ENCODE measurements around the gene IFNA16. TPM values are rescaled to one million over a fixed set of nuclear protein-coding genes. Genes with fewer than 3 reads are reported as not detected.
"Not testable (repeated sequence)": the region's sequence is repeated elsewhere in the genome, so short reads cannot be mapped to it uniquely, and the experiment has no call there.

IFNA16 gene
- total and polyA plus RNA-seq, 11 donors: not detected

- no peak for TF ChIP-seq CTCF (IDR thresholded peaks at IDR 0.05)
- TF ChIP-seq POLR2A (IDR thresholded peaks at IDR 0.05): no peak
- Histone ChIP-seq H3K27me3 (no peaks in the 10 kb centered on the region), H3K4me3 (no peak overlapping the region), H3K27ac (no peak overlapping the region), H3K4me1 (no peaks in the 10 kb centered on the region), H3K36me3 (no peaks in the 10 kb centered on the region), H3K9me3 (no peaks in the 10 kb centered on the region)
- WGBS, 4 donors: 83 to 90% (median 85%) methylated on average over 7 of the region's 7 CpGs
- DNase-seq (no peak), ATAC-seq (no peak)
- intact Hi-C loops (cut with DNase I): no loop called here
Measured at GRCh38 chr9:21210311-21210710, 6.8 kb downstream of the IFNA16 start.

GRCh38 chr9:21207043-21207442 is 10.1 kb downstream of the IFNA16 start, which contains the start of gene IFNA10:
Gene IFNA10 (minus strand): TSS chr9:21207143. CDS start chr9:21207097, 46 bp downstream.
- H3K9me3 ChIP-seq; H3K36me3 ChIP-seq; ATAC-seq; H3K4me1 ChIP-seq; DNase-seq; intact Hi-C loops (cut with DNase I); H3K27ac ChIP-seq; H3K4me3 ChIP-seq; H3K27me3 ChIP-seq: not testable (repeated sequence)
- 87 to 90% (median 89%) methylated on average over 3 of the region's 3 CpGs for WGBS, 4 donors

GRCh38 chr9:21205204-21205603 is 11.9 kb downstream of the IFNA16 start:
- no peaks in the 10 kb centered on the region for H3K4me1 ChIP-seq
- DNase-seq: no peak
- H3K9me3 ChIP-seq: peaks cover 0 to 4% (median 0%) of the 10 kb centered on the region in 12 donors
- no peak for TF ChIP-seq CTCF (IDR thresholded peaks at IDR 0.05)
- no peak for TF ChIP-seq POLR2A (IDR thresholded peaks at IDR 0.05)
- intact Hi-C loops (cut with DNase I): no loop called here
- no peaks in the 10 kb centered on the region for H3K27me3 ChIP-seq
- H3K4me3 ChIP-seq: no peak overlapping the region
- H3K27ac ChIP-seq: no peak overlapping the region
- no peaks in the 10 kb centered on the region for H3K36me3 ChIP-seq
- ATAC-seq: no peak

GRCh38 chr9:21202105-21202504 is 15.0 kb downstream of the IFNA16 start, which contains the start of gene IFNA7:
Gene IFNA7 (minus strand): TSS chr9:21202205. CDS start chr9:21202165, 40 bp downstream.
- 60 to 71% (median 64%) methylated on average over 4 of the region's 4 CpGs for WGBS, 4 donors
- H3K27ac ChIP-seq; H3K27me3 ChIP-seq; intact Hi-C loops (cut with DNase I); DNase-seq; ATAC-seq; H3K9me3 ChIP-seq; H3K4me3 ChIP-seq; H3K36me3 ChIP-seq; H3K4me1 ChIP-seq: not testable (repeated sequence)

DNA sequence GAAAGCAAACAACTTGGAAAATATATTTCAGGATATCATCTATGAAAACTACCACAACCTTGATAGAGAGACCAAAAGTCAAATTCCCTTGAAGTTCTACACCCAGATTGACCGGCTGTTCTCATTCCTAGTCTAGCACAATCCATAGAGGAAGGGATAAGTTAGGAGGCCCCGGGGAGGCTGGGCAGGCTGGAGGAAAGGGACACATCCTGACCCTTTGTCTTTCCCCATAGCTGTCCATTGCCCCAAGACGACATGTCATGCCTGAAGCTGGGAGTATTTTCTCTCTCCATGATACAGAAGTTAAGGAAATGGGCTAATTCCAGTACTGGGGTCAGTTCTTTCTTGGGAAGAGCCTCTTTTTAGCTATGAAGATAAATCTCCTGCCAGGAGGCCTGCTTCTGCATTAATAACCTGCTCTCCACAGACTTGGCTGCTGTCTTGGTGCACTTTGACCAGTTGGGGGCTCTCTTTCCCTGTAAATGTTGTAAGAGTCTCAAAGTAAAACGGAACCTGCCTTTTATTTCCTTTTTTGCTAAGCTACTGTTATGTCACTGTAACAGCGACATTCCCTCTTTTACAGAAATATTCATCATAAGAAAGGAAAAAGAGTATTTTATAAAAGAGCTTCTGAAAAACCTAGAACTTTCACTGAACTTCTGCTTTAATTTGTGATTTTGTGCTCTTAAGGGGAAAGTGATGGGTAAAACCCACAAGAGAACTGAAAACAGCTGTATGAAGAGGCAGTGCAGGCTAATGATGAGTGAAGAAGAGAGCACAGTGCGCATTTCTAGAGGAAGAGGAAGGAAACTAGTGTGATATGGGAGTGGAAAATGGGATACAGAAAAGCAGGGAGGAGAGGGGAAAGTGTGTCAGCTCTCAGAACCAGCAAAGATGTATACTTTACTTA is 22.0 kb downstream of the IFNA16 start:
- intact Hi-C loops (cut with DNase I); H3K27ac ChIP-seq; H3K4me1 ChIP-seq; H3K9me3 ChIP-seq; H3K36me3 ChIP-seq; H3K27me3 ChIP-seq; DNase-seq: not testable (repeated sequence)
- peak in 11 of 12 donors; percentile 19 to 62 (median 46) for TF ChIP-seq CTCF (IDR thresholded peaks at IDR 0.05)
- ATAC-seq: peak in 3 of 4 donors; percentile 62 to 82 (median 70)
- WGBS, 4 donors: 34 to 40% (median 39%) methylated on average over 6 of the region's 6 CpGs
- H3K4me3 ChIP-seq: peak overlapping the region in 1 of 12 donors; percentile 13

DNA sequence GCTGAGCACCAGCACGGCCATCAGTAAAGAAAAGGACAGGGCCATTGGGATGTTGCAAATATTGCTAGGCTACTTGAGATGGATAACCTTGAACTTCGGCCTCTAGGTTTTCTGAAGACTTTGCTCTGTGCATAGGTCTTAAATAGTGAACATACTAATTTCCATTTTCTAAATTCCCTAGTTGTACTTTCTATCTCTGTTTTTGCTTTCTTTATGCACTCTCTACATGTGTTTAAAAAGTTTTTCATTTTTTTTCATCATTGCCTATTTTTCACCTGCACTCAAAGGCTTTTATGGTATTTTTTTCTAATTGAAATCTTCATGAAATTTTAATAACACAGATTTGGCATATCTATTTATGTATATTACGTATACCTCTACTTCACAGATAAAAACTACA is 29.6 kb downstream of the IFNA16 start, which contains the start of gene IFNA4:
Gene IFNA4 (minus strand): TSS at position 101 of the 400 bp plus-strand sequence. CDS start 56 bp downstream, at position 45.
- not testable (repeated sequence) for H3K27ac ChIP-seq, H3K4me3 ChIP-seq, DNase-seq, H3K4me1 ChIP-seq, H3K9me3 ChIP-seq, H3K36me3 ChIP-seq, H3K27me3 ChIP-seq, ATAC-seq
- intact Hi-C loops (cut with DNase I): loop anchor here in 1 of 10 donors (10.0 kb wide), 1 partner anchor 597 kb away; no protein-coding TSS in a partner anchor
- WGBS, 4 donors: 82 to 93% (median 89%) methylated on average over 3 of the region's 3 CpGs

All from heart left ventricle (tissue), 16 donors.